HCT116 (cell line): Measurements from ENCODE around the gene POT1. TPM values are rescaled to one million over a fixed set of nuclear protein-coding genes. Genes with fewer than 3 reads are reported as not detected.

Experiments
- ATAC-seq: fragments of 200-7000 bp; cut with Tn5 transposase; 2 replicates; pipeline ENCODE4 v1.9.1; 2020; ENCODE audit warnings: mild to moderate bottlenecking, moderate library complexity
- BruUV-seq: library from RNA; stranded (reverse); fragments of 400-500 nt; replicated peaks from 2 replicates; lab custom pipeline; 2021; lab: Mats Ljungman, UMichigan
- CTCF ChIA-PET: fragments of 300-600 bp; sonication (Branson Sonifier 250); formaldehyde crosslinking; loops from one replicate; lab custom pipeline; 2021; ENCODE audit warnings: antibody characterized with exemption; lab: Charles Lee
- POLR2A ChIA-PET: fragments of 300-600, 350-600 bp; sonication (Branson Sonifier 250); formaldehyde crosslinking; loops from one replicate; lab custom pipeline; 2021; ENCODE audit warnings: antibody characterized with exemption; lab: Charles Lee
- RAD21 ChIA-PET, 2 experiments: fragments of 300-600 bp; sonication (Branson Sonifier 250); formaldehyde crosslinking; loops; one replicate each; lab custom pipeline; 2023; ENCODE audit warnings: low total read pairs in 2 of 2; ENCODE audit not compliant: uncharacterized antibody in 2 of 2, unreplicated experiment in 2 of 2, low non-redundant PET in 1 of 2; lab: Charles Lee
- DNase-seq: peaks from one replicate; pipeline ENCODE4 v3.0.0-alpha.2; 2010; ENCODE audit warnings: low read depth, low spot score
- H2AFZ ChIP-seq: fragments of 200-600 bp; shearing (Covaris generic), sonication (generic); 2 replicates; pipeline ENCODE4 v1.6.1; 2017; ENCODE audit warnings: low read depth, mixed run types, mixed read lengths, antibody characterized with exemption, low read length; ENCODE audit not compliant: poor library complexity, severe bottlenecking
- H3K27ac ChIP-seq: 2 replicates; pipeline ENCODE4 v1.5.1; 2012; ENCODE audit warnings: low read depth, low read length
- H3K27me3 ChIP-seq: fragments of 200-600 bp; sonication (generic); 2 replicates; pipeline ENCODE4 v1.6.1; 2016; ENCODE audit warnings: mixed run types, low read length, mixed read lengths; ENCODE audit not compliant: insufficient read depth
- H3K36me3 ChIP-seq, 2 experiments: fragments of 200-500 bp in 1 of 2; fragments of 200-600 bp in 1 of 2; sonication (Bioruptor generic) in 1 of 2; sonication (generic) in 1 of 2; 2 replicates each; pipeline versions ENCODE4 v1.5.1 to v1.6.1; 2014 to 2016; ENCODE audit warnings: low read length in 2 of 2, inconsistent platforms in 1 of 2, mixed read lengths in 1 of 2, mixed run types in 1 of 2; ENCODE audit not compliant: insufficient read depth in 2 of 2, control insufficient read depth in 1 of 2
- H3K4me1 ChIP-seq, 2 experiments: fragments of 200-600 bp in 1 of 2; sonication (generic) in 1 of 2; 2 replicates each; pipeline versions ENCODE4 v1.5.1 to v1.6.1; 2012 to 2017; ENCODE audit warnings: low read length in 2 of 2, inconsistent platforms in 1 of 2, mild to moderate bottlenecking in 1 of 2, mixed read lengths in 1 of 2, mixed run types in 1 of 2, moderate library complexity in 1 of 2; ENCODE audit not compliant: insufficient read depth in 2 of 2, control insufficient read depth in 1 of 2
- H3K4me2 ChIP-seq: fragments of 200-600 bp; sonication (generic); 2 replicates; pipeline ENCODE4 v1.6.1; 2017; ENCODE audit warnings: mixed run types, low read length, mixed read lengths
- H3K4me3 ChIP-seq, 2 experiments: fragments of 200-600 bp in 1 of 2; sonication (generic) in 1 of 2; replicated peaks in 1 of 2; 2 replicates each; pipeline ENCODE4 v1.5.1; 2011 to 2016; ENCODE audit warnings: low read length in 2 of 2, control low read depth in 1 of 2, low read depth in 1 of 2, mild to moderate bottlenecking in 1 of 2, mixed read lengths in 1 of 2, mixed run types in 1 of 2
- H3K79me2 ChIP-seq: fragments of 200-600 bp; sonication (generic); 2 replicates; pipeline ENCODE4 v1.6.1; 2017; ENCODE audit warnings: mild to moderate bottlenecking, mixed run types, low read length, moderate library complexity, mixed read lengths; ENCODE audit not compliant: insufficient read depth
- H3K9ac ChIP-seq: fragments of 200-600 bp; sonication (generic); 2 replicates; pipeline ENCODE4 v1.6.1; 2016; ENCODE audit warnings: low read length, mixed read lengths
- H3K9me2 ChIP-seq: fragments of 200-600 bp; sonication (generic), shearing (Covaris generic); 2 replicates; pipeline ENCODE4 v1.6.1; 2017; ENCODE audit warnings: mixed run types, mild to moderate bottlenecking, moderate library complexity; ENCODE audit not compliant: insufficient read depth
- H3K9me3 ChIP-seq, 2 experiments: fragments of 200-500 bp in 1 of 2; fragments of 200-600 bp in 1 of 2; sonication (Bioruptor generic) in 1 of 2; sonication (generic) in 1 of 2; 2 replicates each; pipeline ENCODE4 v1.6.1; 2014 to 2017; ENCODE audit warnings: low read length in 2 of 2, mixed read lengths in 2 of 2, inconsistent platforms in 1 of 2, low read depth in 1 of 2, mild to moderate bottlenecking in 1 of 2, mixed run types in 1 of 2, moderate library complexity in 1 of 2; ENCODE audit not compliant: control insufficient read depth in 1 of 2, insufficient read depth in 1 of 2
- H4K20me1 ChIP-seq: fragments of 200-600 bp; sonication (generic), shearing (Covaris generic); 2 replicates; pipeline ENCODE4 v1.6.1; 2017; ENCODE audit warnings: mixed run types, mild to moderate bottlenecking, moderate library complexity; ENCODE audit not compliant: insufficient read depth
- CEBPB ChIP-seq: IDR thresholded peaks from 2 replicates; pipeline ENCODE4 v1.6.1; 2012; ENCODE audit warnings: low read depth
- CTCF ChIP-seq, 3 experiments: fragments of 200-600 bp in 1 of 3; sonication (generic) in 1 of 3; IDR thresholded peaks in 2 of 3; conservative IDR thresholded peaks in 1 of 3; 2 replicates each; pipeline ENCODE4 v1.5.1; 2012 to 2017; ENCODE audit warnings: low read depth in 2 of 3, low read length in 2 of 3, antibody characterized with exemption in 1 of 3, borderline replicate concordance in 1 of 3, control low read depth in 1 of 3, mild to moderate bottlenecking in 1 of 3, mixed read lengths in 1 of 3, mixed run types in 1 of 3, moderate library complexity in 1 of 3; ENCODE audit not compliant: insufficient read depth in 1 of 3
- EZH2phosphoT487 ChIP-seq: fragments of 200-600 bp; IDR thresholded peaks from 2 replicates; pipeline ENCODE4 v1.6.1; 2018; ENCODE audit warnings: antibody characterized with exemption, borderline replicate concordance
- intact Hi-C: fragments of 100-400 bp; cut with micrococcal nuclease; formaldehyde crosslinking; loops from 2 replicates; pipeline ENCODE4 v1.10.0; 2022
- total RNA-seq: library from RNA; stranded (reverse); gene quantifications from one replicate; pipeline ENCODE4 v1.2.1, GENCODE V29; 2021; ENCODE audit not compliant: unreplicated experiment
- TF ChIP-seq, protein P1 (sequence below): IDR thresholded peaks from 2 replicates; pipeline ENCODE4 v1.6.1; 2012; ENCODE audit warnings: low read depth

POT1 gene
- total RNA-seq, 1 experiment from 2014 or later = 19.5 TPM

DNA sequence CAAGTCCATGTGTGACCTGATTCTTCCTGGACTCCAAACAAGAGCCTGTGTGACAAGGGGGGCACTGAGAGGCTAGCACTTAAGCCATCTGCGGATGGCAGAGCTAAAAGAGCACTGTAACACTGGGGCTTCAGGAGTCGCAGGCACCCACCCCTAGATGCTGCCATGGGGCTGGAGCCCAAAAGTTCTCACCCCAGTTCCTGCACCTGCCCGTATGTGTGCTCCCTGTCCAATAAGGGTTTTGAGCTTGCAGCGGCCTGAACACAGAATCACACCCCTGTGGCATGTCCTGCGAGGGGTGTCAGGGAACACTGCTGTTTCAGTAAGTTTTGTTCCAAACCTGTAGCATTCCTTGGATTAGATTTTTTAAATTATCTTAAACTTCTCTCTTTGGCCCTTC is 110.8 kb downstream of the POT1 start:
- ChIA-PET CTCF (no interaction called here), POLR2A (no interaction called here), RAD21 (no interaction called here)
- Histone ChIP-seq H3K9me3 (no peaks in the 10 kb centered on the region), H3K4me1 (no peaks in the 10 kb centered on the region; a peak in 1 of 4 replicates), H3K79me2 (no peaks in the 10 kb centered on the region), H3K9ac (no peak overlapping the region), H3K4me2 (no peak overlapping the region), H2AFZ (no peak overlapping the region), H3K4me3 (no peak overlapping the region), H4K20me1 (no peaks in the 10 kb centered on the region), H3K36me3 (0 out of 4 replicates have a peak, but pooled peaks cover 0 to 4% of the 10 kb centered on the region in 2 experiments), H3K9me2 (no peaks in the 10 kb centered on the region), H3K27ac (no peak overlapping the region), H3K27me3 (no peaks in the 10 kb centered on the region)
- BruUV-seq = no TSS peak
- DNase-seq (no peak), ATAC-seq (no peak)
- intact Hi-C loops = no loop called here
- TF ChIP-seq CTCF (IDR thresholded peaks at IDR 0.05 in 2 of 3, conservative IDR thresholded peaks at IDR 0.05 in 1 of 3; ENCODE audit: borderline replicate concordance in 1 of 3, insufficient read depth in 1 of 3, low read depth in 2 of 3, low read length in 2 of 3) (no peak), CEBPB (no peak), EZH2phosphoT487 (no peak)
- TF ChIP-seq, protein P1, sequence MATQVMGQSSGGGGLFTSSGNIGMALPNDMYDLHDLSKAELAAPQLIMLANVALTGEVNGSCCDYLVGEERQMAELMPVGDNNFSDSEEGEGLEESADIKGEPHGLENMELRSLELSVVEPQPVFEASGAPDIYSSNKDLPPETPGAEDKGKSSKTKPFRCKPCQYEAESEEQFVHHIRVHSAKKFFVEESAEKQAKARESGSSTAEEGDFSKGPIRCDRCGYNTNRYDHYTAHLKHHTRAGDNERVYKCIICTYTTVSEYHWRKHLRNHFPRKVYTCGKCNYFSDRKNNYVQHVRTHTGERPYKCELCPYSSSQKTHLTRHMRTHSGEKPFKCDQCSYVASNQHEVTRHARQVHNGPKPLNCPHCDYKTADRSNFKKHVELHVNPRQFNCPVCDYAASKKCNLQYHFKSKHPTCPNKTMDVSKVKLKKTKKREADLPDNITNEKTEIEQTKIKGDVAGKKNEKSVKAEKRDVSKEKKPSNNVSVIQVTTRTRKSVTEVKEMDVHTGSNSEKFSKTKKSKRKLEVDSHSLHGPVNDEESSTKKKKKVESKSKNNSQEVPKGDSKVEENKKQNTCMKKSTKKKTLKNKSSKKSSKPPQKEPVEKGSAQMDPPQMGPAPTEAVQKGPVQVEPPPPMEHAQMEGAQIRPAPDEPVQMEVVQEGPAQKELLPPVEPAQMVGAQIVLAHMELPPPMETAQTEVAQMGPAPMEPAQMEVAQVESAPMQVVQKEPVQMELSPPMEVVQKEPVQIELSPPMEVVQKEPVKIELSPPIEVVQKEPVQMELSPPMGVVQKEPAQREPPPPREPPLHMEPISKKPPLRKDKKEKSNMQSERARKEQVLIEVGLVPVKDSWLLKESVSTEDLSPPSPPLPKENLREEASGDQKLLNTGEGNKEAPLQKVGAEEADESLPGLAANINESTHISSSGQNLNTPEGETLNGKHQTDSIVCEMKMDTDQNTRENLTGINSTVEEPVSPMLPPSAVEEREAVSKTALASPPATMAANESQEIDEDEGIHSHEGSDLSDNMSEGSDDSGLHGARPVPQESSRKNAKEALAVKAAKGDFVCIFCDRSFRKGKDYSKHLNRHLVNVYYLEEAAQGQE = no peak
